ENCODE results near the gene PRR36.
"Not testable (repeated sequence)": the region's sequence is repeated elsewhere in the genome, so short reads cannot be mapped to it uniquely, and the experiment has no call there.

Gene PRR36

DNA sequence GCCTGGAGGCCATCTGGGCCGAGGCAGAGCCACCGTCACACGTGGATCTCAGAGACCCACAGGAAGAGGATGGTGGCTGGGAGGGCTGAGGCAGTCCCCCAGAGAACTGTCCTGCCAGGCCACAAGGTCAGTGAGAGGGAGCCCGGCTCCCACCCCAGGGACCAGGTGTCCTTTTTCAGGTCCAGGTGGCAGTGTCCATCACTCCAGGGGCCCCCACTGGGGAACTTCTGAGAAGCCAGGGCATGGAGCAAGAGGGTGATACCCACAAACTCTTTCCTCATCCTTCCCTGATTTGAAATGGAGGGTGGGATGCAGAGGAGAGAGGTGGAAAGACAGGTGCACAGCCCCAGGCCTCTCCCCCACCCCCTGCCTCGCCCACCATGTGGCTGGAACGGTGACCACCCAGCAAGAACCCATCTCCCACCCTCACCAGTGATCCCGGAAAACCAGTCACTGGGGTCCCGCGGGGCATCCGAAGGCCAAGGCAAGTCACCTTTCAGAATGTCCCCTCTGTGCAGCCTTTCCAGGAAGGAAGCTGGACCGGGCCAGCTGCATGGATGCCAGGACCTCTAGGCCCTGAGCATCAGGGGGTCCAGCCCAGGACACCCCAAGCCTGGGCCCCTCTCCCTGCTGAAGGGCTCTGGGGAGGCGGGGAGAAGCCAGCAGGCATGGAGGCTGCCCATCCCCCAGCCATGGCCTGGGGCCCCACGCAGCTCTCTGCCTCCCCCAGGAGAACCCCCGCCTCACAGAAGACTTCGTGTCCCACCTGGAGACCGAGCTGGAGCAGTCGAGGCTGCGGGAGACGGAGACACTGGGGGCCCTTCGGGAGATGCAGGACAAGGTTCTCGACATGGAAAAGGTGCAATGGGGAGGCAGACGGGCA is 14.1 kb downstream of the PRR36 start:
- no peak for DNase-seq (ENCODE audit: low read depth)

DNA sequence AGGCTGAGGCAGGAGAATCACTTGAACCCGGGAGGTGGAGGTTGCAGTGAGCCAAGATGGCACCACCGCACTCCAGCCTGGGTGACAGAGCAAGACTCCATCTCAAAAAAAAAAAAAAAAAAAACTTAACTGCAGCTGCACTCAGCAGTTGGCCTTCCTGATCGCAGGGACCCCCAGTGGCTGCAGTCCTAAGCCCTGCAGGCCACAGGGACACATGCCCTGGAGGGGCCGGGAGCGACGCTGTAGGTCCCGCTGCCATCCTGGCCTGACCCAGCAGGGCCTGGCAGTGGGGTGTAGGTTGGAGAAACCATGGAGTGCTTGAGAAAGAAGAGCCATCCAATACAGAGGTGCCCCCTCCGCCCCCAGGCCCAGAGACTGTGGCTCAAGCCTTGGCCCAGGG is 15.1 kb downstream of the PRR36 start:
- not testable (repeated sequence) for DNase-seq (ENCODE audit: low read depth)

DNA sequence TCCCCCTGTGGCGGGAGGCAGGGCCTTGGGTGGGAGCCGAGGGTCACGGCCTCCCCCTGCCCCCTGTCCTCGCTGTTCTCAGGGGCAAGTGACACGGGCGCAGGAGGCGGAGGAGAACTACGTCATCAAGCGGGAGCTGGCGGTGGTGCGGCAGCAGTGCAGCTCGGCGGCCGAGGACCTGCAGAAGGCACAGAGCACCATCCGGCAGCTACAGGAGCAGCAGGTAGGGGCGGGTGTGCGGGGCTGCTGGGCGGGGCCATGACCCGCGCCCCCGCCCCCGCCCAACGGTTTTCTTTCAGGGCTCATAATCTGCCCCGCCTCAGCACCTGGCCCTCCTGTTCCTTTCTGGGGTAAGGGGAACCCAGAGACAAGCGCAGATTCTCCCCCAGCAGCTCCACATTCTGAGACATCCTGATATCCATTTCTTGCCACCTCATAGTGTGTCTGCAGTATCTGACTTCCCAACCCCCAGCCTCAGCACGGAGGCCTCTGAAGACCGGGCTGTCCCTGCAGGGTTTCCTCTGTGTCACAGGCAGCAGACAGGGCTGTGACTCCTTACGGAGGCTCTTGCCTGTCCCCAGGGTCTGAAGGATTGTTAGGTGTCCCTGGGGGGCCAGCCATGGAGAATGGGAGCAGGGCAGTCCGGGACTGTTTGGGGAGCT is 15.9 kb downstream of the PRR36 start:
- DNase-seq (ENCODE audit: low read depth): no peak

DNA sequence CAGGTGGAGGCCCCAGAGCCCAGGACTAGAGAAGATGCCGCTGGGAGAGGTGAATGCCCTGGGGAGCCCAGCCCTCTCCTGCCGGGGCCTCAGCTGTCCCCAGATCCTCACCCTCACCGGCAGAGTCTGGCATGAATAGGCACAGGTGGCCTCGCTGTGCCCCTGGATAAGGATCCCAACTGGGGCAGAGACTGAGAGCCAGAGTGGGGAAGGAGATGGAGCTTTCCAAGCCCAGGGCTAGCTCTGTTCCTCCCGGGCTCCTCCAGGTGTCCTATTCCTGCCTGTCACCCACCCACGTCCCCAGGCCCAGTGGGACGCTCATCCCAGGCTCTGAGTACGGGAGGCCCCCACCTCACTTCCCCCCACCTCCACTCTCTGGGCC is 16.5 kb downstream of the PRR36 start:
- no peak for DNase-seq (ENCODE audit: low read depth)

DNA sequence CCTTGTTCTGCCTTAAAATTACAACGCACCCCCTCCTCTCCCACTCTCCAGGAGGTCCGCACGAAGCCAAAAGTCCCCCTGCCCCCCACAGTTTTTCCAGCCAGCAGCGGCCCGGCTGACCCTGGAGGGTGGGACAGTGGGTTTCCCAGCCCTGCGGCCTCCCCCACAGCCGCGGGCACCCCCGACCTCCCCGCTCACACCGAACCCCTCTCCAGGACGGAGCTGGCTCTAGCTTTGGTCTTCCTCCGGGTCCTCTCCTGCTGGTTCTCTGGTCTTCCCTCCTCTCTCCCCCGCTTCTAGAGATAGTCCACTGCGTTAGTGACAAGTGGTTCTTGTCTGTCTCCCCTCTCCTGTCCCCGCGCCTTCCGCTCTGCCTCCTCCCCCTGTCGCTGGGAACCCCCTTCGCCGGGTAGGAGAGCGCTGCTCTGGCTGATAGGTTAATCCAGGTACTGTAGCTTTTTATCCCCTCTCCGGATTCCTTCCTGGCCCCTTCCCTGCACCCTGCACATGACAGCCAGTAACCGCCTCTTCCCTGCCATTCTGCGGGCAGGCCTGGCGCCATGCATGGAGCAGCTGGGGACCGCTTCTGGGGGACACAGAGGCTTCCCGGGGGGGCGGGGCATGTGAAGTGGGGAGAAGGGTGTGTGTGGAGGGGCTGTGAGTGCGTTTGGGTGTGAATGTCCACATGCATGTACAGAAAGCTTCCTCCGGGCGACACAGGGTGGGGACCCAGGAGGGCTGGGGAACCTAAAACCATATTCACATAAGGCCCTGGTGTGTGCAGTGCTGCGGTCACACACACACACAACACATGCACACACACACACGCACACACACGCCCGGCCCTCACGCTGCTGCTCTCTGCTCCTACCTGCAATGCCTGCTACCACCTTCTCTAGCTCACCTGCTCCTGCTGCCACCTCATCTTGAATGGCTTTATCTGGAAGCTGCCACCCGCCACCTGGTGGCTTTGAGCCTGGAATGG is 17.2 kb downstream of the PRR36 start:
- no peak for DNase-seq (ENCODE audit: low read depth)

DNA sequence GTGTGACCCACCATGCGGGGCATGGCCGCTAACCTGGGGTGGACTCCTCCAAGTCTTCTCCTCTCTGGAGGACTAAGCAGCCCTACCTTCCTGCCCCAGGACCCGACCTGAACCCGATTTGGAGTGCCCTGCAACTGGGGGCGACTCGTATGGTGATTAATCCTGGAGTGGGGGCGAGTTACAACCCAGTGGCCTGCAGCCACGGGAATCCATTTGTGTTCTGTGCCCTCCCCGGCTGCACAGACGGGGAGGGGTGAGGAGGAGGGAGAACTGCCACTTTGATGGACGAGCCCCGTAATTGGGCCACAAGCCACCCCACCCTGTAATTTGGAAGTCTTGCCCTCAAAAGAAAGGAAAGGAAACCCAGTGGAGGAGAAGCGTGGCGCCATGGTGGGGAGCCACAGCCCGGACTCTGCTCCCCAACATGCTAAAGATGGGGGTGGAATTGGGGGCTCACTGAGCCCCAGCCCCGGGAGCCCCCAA is 18.0 kb downstream of the PRR36 start:
- DNase-seq (ENCODE audit: low read depth): no peak

DNA sequence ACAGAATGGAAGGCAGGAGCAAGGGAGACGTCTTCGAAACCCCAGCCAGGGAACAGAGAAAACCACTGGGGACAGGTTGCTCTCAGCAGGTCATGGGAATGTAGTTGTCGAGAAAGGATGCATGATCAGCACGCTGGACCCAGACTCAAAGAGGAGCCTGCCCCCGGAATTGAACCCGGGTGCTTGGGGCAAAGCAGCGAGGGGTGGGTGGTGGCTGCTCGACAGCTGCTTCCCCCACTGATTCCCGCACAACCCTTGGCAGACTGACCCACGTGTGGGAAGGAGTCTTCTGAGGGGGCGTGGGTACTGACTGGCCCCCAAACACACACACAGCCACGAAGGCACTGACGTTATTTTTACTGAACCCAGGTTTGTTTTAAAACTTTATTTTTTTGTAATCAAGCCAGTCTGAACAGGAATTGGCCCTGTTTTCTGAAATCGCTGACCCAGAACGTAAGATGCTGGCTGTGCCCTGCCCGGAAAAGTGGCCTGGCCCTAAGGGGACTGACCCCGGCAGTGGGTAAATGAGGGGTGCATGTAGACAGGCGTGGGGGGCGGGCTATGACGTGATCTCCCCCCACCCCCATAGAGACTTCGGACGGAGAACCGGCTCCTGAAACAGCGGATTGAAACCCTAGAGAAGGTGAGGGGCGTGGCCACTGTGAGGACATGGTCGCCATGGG is 18.6 kb downstream of the PRR36 start:
- no peak for DNase-seq (ENCODE audit: low read depth)

DNA sequence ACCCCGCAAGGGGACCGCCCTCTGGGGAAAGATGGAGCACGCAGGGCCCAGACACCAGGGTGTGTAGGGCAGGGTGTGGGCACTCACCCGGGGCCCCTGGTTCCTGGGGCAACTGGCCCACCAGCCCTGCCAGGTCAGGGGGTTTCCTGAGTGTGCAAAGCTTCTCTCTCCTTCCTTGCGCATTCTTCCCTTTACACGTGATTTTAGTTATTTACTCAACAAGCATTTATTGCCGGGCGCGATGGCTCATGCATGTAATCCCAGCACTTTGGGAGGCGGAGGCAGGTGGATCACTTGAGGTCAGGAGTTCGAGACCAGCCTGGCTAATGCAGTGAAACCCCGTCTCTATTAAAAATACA is 20.4 kb downstream of the PRR36 start:
- no peak for DNase-seq (ENCODE audit: low read depth)

DNA sequence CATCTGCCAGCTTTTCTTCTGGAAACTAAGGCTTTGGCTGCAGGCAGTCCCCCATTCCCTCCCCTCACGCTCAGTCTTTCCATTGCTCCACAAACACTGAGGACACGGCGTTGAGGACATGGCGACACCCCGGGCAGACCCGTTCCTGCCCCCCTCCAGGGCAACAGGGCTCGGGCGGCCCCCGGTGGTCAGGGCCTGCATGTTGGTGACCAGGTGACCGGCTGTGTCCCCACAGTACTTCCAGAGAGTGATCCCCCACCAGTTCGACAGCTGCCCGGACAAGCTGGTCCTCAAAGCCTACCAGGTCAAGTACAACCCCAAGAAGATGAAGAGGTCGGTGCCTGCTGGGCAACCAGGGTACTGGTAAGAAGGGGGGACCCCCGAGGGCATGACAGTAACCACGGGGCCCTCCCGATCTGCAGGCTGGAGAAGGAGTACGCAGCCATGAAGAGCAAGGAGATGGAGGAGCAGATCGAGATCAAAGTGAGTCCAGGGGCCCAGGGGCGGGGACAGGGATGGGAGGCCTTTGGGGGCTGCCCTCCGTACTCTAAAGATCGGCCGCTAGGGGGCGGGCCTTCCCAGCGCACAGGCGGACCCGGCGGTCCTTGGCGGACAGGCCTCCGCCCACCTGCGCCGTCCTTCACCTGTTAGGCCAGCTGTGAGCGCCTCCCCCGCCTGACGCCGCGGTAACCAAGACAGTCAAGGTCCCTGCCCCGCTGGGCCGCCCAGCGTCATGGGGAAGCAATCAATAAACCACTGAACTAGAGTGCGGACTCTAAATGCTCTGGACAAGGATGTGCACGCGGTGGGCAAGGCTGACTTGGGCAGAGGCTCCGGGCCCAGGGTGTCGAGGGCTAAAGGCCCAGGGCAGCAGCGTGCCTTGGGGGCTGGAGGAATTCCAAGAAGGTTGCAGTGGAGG is 21.1 kb downstream of the PRR36 start:
- no peak for DNase-seq (ENCODE audit: low read depth)

DNA sequence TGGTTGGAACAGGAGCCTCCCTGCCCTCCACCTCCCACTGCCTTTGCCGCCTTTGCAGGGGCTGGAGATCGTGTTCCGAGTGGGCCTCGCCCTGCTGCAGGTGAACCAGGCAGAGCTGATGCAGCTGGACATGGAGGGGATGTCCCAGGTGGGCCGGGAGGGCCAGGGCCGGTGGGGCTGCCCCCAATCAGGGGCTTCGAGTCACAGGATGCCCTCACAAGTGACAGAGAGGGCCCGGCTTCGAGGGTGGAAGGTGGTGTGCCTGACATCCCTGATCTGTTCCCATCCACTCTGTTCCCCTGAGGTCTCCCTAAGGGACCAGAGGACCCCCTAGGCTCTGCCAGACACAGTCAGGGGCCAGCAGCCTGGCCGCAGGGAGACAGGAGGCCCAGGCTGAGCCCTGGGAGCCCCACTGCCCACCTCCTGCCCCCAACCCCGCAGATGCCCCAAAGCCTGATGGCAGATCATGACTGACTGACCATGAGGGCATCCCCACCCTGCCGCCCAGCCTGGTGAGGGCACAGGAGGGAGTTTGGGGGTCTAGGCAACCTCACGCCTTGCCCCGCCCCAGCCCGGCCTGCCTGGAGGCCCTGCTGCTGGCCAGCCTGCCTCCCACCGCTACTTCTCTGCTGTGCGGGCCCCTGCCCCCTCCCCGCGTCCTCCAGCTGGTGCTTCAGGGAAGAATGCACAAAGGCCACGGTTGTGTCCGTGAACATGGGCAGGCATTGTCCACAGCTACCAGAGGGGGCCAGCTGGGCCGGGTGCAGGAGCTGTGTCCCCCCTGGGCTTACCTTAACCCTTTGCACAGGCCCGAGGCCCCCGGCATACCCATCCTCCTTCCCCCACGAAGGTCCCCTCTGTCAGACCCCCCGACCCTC is 22.3 kb downstream of the PRR36 start:
- no peak for DNase-seq (ENCODE audit: low read depth)

DNA sequence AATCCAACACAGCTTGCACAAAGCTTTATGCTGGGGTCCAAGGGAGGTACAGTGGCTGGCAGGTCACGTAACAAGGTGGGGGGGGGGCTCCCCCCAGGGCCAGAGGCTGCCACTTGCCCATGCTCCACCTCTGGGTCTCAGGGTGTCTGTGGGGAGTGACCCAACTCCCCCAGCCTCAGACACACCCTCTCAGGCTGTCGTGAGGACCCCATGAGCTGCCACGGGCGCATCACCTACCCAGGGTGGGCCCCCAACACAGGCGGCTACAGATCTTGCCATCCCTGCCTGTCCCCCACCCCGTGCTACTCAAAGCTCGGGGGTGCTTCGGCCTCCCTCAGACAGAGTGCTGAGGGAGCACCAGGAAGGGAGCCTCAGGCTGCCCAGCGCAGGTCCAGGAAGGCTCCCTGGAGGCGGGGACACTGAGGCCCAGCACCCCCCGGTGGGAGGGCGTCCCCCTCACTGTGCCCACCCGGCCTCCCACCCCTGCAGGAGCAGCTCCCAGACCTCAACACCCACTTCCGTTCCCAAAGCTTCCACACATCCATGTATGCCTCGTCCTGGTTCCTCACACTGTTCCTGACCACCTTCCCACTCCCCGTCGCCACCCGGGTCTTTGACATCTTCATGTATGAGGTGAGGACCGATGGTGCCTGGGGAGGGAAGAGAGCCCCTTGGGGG is 23.1 kb downstream of the PRR36 start:
- no peak for DNase-seq (ENCODE audit: low read depth)

DNA sequence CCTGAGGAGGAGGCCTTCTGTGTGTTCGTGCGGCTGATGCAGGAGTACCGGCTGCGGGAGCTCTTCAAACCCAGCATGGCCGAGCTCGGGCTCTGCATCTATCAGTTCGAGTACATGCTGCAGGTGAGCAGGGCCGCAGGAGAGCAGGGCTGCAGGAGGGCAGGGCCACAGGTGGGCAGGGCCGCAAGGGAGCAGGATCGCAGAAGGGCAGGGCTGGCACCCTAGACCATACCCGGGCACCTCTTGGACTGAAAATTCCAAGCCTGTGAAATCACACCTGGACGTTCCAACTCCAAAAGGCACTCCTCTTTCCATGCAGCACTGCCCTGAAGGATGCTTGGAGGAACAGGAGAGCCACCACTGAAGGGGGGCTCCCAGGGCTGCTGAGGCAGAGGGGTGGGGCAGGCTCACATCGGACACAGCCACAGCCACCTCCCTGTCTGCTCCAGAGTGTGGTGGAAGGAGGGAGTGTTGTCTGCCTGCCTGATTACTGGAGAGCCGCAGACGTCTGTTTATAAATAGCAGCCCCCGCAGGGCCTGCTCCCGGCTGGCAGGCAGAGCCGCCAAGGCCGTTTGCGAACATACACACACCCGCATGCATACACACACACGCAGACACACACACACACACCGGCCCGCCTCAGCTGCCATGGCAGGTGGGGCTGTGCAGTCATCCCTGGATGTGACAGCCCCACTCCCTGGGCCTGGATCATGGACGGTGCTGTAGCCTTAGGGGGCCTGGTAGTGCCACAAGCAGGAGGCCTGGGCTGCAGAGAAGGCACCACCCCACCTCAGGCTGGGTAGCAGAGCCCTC is 24.0 kb downstream of the PRR36 start:
- no peak for DNase-seq (ENCODE audit: low read depth)

DNA sequence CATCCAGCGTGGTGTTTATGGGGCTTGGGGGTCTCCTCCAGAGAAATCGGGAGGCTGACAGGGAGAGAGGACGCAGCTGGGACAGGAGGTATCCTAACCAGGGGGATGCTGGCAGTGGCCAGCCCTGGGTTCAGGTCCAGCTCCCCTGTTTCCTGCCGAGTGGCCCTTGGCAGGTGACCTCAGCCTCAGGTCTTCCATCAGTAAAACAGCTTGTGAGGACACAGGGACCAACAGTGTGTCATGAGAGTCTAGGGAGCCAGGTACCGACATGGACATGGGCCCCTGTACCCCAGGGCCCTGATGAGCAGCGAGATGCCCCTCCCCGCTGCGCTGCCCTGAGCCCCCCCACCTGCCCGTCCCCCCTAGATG is 24.6 kb downstream of the PRR36 start:
- DNase-seq (ENCODE audit: low read depth): no peak

DNA sequence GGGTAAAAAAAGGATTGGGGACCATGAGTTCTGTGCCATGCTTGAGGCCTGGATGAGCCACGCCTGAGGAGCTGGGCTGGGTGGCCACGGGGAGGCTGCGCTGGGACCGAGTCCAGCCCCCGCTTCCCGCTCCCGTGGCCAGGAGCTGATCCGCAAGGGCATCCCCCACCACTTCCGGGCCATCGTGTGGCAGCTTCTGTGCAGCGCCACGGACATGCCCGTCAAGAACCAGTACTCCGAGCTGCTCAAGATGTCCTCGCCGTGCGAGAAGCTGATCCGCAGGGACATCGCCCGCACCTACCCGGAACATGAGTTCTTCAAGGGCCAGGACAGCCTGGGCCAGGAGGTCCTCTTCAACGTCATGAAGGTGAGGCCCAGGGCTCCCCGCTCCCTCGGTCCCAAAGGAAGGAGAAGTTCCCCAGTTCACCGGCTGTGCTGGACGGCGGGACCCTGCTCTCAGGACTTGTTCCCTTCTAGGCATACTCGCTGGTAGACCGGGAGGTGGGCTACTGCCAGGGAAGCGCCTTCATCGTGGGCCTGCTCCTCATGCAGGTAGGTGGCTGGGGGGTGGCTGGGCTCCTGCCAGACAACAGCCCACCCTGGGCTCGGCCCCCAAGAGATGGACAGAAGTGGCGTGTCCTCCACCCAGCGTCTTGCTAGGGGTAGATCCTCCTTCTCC is 25.3 kb downstream of the PRR36 start:
- no peak for DNase-seq (ENCODE audit: low read depth)

DNA sequence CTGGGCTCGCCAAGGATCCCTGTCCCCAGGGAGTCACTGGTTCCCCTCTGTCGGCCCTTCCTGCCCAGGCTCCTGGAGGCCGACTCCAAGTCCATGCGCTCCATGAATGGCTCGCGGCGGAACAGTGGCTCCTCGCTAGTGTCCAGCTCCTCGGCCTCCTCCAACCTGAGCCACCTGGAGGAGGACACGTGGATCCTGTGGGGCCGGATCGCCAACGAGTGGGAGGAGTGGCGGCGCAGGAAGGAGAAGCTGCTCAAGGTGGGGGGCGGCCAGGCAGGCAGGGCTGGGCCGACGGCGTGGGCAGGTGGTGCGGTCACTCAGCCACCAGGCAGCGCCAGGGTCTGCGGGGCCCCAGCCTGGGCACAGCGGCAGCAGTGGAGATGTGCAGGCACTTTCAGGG is 26.5 kb downstream of the PRR36 start:
- no peak for DNase-seq (ENCODE audit: low read depth)

DNA sequence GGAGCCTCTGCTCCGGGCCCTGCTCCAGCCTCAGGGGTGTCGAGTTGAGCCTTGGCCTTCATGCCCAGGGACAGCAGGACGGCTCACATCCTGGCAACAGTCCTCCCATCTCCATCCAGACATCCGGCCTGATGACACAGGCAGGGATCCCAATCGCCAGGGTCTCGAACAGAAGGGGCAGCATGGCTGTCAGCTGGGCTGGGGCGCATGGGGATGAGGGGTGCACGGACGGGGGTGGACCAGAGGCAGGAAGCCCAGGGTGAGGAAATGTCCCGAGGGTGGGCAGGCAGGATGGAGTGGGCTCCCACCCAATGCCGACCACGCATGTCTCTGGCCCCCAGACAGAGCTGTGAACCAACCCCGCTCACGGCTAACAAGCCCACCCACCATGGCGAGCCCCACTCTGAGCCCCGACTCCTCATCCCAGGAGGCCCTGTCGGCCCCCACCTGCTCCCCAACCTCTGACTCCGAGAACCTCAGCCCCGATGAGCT is 28.0 kb downstream of the PRR36 start:
- no peak for DNase-seq (ENCODE audit: low read depth)

DNA sequence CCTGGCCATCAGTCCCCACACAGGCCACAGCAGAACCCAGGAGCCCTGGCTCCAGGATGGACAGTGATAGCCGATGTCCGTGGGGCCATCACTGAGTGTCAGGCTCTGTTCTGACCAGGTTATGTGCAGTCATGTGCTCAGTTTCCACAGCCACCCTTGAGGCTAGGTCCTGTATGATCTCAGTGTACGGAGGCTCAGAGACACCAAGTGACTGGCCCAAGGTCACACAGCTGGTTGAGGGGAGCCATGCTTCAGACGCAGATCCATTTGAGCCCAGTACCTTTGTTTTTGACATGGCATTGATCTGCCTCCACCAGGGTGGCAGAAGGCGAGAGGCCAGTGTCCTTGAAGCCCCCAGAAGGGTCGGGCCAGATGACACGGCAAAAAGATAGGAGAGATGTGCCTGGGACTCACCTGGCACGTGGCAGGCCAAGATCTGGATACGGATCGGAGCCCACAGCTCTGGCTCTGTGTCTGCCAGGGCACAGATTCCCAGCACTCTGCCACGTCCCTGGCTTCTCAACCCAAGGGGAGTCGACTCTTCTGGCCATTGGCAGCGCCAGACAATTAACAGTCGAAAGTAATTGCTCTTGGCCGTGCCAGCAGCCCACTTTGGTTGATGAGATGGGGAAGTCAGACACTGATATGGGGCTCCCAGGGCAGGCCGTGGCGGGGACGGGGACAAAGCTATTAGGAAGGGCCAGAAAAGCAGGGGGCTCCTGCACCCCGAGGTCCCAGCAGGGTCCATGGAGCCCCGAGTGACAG is 28.6 kb downstream of the PRR36 start:
- DNase-seq (ENCODE audit: low read depth): no peak

Data from fibroblast of the conjunctiva (primary cell).